Measurements from ENCODE around the gene GIMAP7.

GIMAP7 gene

GRCh38 chr7:150524018-150524417, 9.3 kb downstream of the GIMAP7 start:
- in situ Hi-C loops (cut with MboI; ENCODE audit: low sequenced_read_pairs) = no loop called here
- Histone ChIP-seq H3K4me1 (no peaks in the 10 kb centered on the region), H3K36me3 (replicated peaks) (no peaks in the 10 kb centered on the region)

GRCh38 chr7:150531704-150532103, 17.0 kb downstream of the GIMAP7 start:
- Histone ChIP-seq H3K27me3 (ENCODE audit: low read depth) (no peaks in the 10 kb centered on the region), H3K36me3 (replicated peaks) (no peaks in the 10 kb centered on the region), H3K9me3 (no peaks in the 10 kb centered on the region), H3K4me3 (no peak overlapping the region), H3K4me1 (no peaks in the 10 kb centered on the region)
- in situ Hi-C loops (cut with MboI; ENCODE audit: low sequenced_read_pairs) = no loop called here
- DNase-seq (ENCODE audit: low spot score in 2 of 2) = no peak

More at GRCh38 chr7:150524018-150524417, 9.3 kb downstream of the GIMAP7 start:
- H3K27me3 ChIP-seq (ENCODE audit: low read depth) = no peaks in the 10 kb centered on the region
- no peak for DNase-seq (ENCODE audit: low spot score in 2 of 2)
- no peak overlapping the region for H3K4me3 ChIP-seq
- no peaks in the 10 kb centered on the region for H3K9me3 ChIP-seq

GRCh38 chr7:150538259-150538658, 23.6 kb downstream of the GIMAP7 start:
- Histone ChIP-seq H3K9me3 (no peaks in the 10 kb centered on the region), H3K36me3 (replicated peaks) (no peaks in the 10 kb centered on the region), H3K4me1 (no peaks in the 10 kb centered on the region), H3K27me3 (ENCODE audit: low read depth) (no peaks in the 10 kb centered on the region), H3K4me3 (no peak overlapping the region)
- in situ Hi-C loops (cut with MboI; ENCODE audit: low sequenced_read_pairs) = no loop called here
- DNase-seq (ENCODE audit: low spot score in 2 of 2) = no peak

GRCh38 chr7:150553163-150553562, 38.5 kb downstream of the GIMAP7 start:
- Histone ChIP-seq H3K4me3 (no peak overlapping the region), H3K4me1 (no peaks in the 10 kb centered on the region), H3K27me3 (ENCODE audit: low read depth) (peaks cover 3% of the 10 kb centered on the region; the same call in 1 of the 2 replicates), H3K9me3 (no peaks in the 10 kb centered on the region), H3K36me3 (replicated peaks) (no peaks in the 10 kb centered on the region)
- in situ Hi-C loops (cut with MboI; ENCODE audit: low sequenced_read_pairs) = no loop called here
- no peak for DNase-seq (ENCODE audit: low spot score in 2 of 2)

- in situ Hi-C loops (cut with MboI; ENCODE audit: low sequenced_read_pairs) = no loop called here
- Histone ChIP-seq H3K27me3 (ENCODE audit: low read depth) (peaks cover 3% of the 10 kb centered on the region; the same call in 1 of the 2 replicates), H3K4me3 (no peak overlapping the region), H3K36me3 (replicated peaks) (no peaks in the 10 kb centered on the region), H3K4me1 (no peaks in the 10 kb centered on the region), H3K9me3 (no peaks in the 10 kb centered on the region; the same call in 1 of the 2 replicates)
- no peak for DNase-seq (ENCODE audit: low spot score in 2 of 2)
Observed at GRCh38 chr7:150556521-150557138, 42.0 kb downstream of the GIMAP7 start.

GRCh38 chr7:150560486-150560885, 45.8 kb downstream of the GIMAP7 start:
- H3K27me3 ChIP-seq (ENCODE audit: low read depth) = no peaks in the 10 kb centered on the region
- in situ Hi-C loops (cut with MboI; ENCODE audit: low sequenced_read_pairs) = no loop called here

GRCh38 chr7:150562919-150563318, 48.2 kb downstream of the GIMAP7 start:
- in situ Hi-C loops (cut with MboI; ENCODE audit: low sequenced_read_pairs) = no loop called here
- no peaks in the 10 kb centered on the region for H3K4me1 ChIP-seq
- H3K9me3 ChIP-seq = no peaks in the 10 kb centered on the region; the same call in 1 of the 2 replicates
- H3K4me3 ChIP-seq = no peak overlapping the region
- no peaks in the 10 kb centered on the region for H3K36me3 ChIP-seq (replicated peaks)
- no peak for DNase-seq (ENCODE audit: low spot score in 2 of 2)
- H3K27me3 ChIP-seq (ENCODE audit: low read depth) = no peaks in the 10 kb centered on the region

More at GRCh38 chr7:150560486-150560885, 45.8 kb downstream of the GIMAP7 start:
- Histone ChIP-seq H3K36me3 (replicated peaks) (no peaks in the 10 kb centered on the region), H3K9me3 (no peaks in the 10 kb centered on the region; the same call in 1 of the 2 replicates), H3K4me3 (no peak overlapping the region), H3K4me1 (no peaks in the 10 kb centered on the region)
- no peak for DNase-seq (ENCODE audit: low spot score in 2 of 2)

- Histone ChIP-seq H3K4me3 (no peak overlapping the region), H3K4me1 (no peaks in the 10 kb centered on the region), H3K36me3 (replicated peaks) (no peaks in the 10 kb centered on the region), H3K27me3 (ENCODE audit: low read depth) (no peaks in the 10 kb centered on the region), H3K9me3 (no peaks in the 10 kb centered on the region; the same call in 1 of the 2 replicates)
- DNase-seq (ENCODE audit: low spot score in 2 of 2) = no peak
- in situ Hi-C loops (cut with MboI; ENCODE audit: low sequenced_read_pairs) = no loop called here
Observed at GRCh38 chr7:150564006-150564405, 49.3 kb downstream of the GIMAP7 start.

- in situ Hi-C loops (cut with MboI; ENCODE audit: low sequenced_read_pairs) = no loop called here
- H3K36me3 ChIP-seq (replicated peaks) = no peaks in the 10 kb centered on the region
- DNase-seq (ENCODE audit: low spot score in 2 of 2) = no peak
Observed at GRCh38 chr7:150564566-150564965, 49.9 kb downstream of the GIMAP7 start.

GRCh38 chr7:150565239-150565638, 50.6 kb downstream of the GIMAP7 start:
- in situ Hi-C loops (cut with MboI; ENCODE audit: low sequenced_read_pairs) = no loop called here
- Histone ChIP-seq H3K9me3 (no peaks in the 10 kb centered on the region; the same call in 1 of the 2 replicates), H3K27me3 (ENCODE audit: low read depth) (no peaks in the 10 kb centered on the region), H3K4me1 (no peaks in the 10 kb centered on the region), H3K36me3 (replicated peaks) (no peaks in the 10 kb centered on the region), H3K4me3 (no peak overlapping the region)
- DNase-seq (ENCODE audit: low spot score in 2 of 2) = no peak

More at GRCh38 chr7:150564566-150564965, 49.9 kb downstream of the GIMAP7 start:
- Histone ChIP-seq H3K4me1 (no peaks in the 10 kb centered on the region), H3K9me3 (no peaks in the 10 kb centered on the region; the same call in 1 of the 2 replicates), H3K4me3 (no peak overlapping the region), H3K27me3 (ENCODE audit: low read depth) (no peaks in the 10 kb centered on the region)

- H3K4me1 ChIP-seq = no peaks in the 10 kb centered on the region
- in situ Hi-C loops (cut with MboI; ENCODE audit: low sequenced_read_pairs) = no loop called here
- DNase-seq (ENCODE audit: low spot score in 2 of 2) = no peak
- no peaks in the 10 kb centered on the region for H3K27me3 ChIP-seq (ENCODE audit: low read depth)
- no peaks in the 10 kb centered on the region; the same call in 1 of the 2 replicates for H3K9me3 ChIP-seq
- H3K4me3 ChIP-seq = no peak overlapping the region
- no peaks in the 10 kb centered on the region for H3K36me3 ChIP-seq (replicated peaks)
Observed at GRCh38 chr7:150566123-150566522, 51.5 kb downstream of the GIMAP7 start.

GRCh38 chr7:150566572-150566971, 51.9 kb downstream of the GIMAP7 start:
- no peaks in the 10 kb centered on the region for H3K4me1 ChIP-seq
- H3K9me3 ChIP-seq = no peaks in the 10 kb centered on the region
- no peaks in the 10 kb centered on the region for H3K36me3 ChIP-seq (replicated peaks)
- in situ Hi-C loops (cut with MboI; ENCODE audit: low sequenced_read_pairs) = no loop called here
- DNase-seq (ENCODE audit: low spot score in 2 of 2) = no peak
- no peaks in the 10 kb centered on the region for H3K27me3 ChIP-seq (ENCODE audit: low read depth)
- no peak overlapping the region for H3K4me3 ChIP-seq

GRCh38 chr7:150567169-150567568, 52.5 kb downstream of the GIMAP7 start, which contains the start of gene GIMAP4:
Gene GIMAP4, plus strand, starts transcription at chr7:150567390. Its CDS starts 2,512 bp downstream, at chr7:150569902.
- no peak for DNase-seq (ENCODE audit: low spot score in 2 of 2)
- Histone ChIP-seq H3K9me3 (no peaks in the 10 kb centered on the region), H3K27me3 (ENCODE audit: low read depth) (no peaks in the 10 kb centered on the region), H3K36me3 (replicated peaks) (no peaks in the 10 kb centered on the region), H3K4me1 (no peaks in the 10 kb centered on the region), H3K4me3 (no peak within 1 kb of the TSS)
- in situ Hi-C loops (cut with MboI; ENCODE audit: low sequenced_read_pairs) = no loop called here

GRCh38 chr7:150567871-150568301, 53.2 kb downstream of the GIMAP7 start:
- Histone ChIP-seq H3K4me3 (no peak overlapping the region), H3K9me3 (no peaks in the 10 kb centered on the region), H3K27me3 (ENCODE audit: low read depth) (no peaks in the 10 kb centered on the region), H3K36me3 (replicated peaks) (no peaks in the 10 kb centered on the region), H3K4me1 (no peaks in the 10 kb centered on the region)
- in situ Hi-C loops (cut with MboI; ENCODE audit: low sequenced_read_pairs) = no loop called here
- no peak for DNase-seq (ENCODE audit: low spot score in 2 of 2)
